Cardiac muscle cell (in vitro differentiated cells and primary cell): ENCODE measurements around the gene SCD5. TPM values are rescaled to one million over a fixed set of nuclear protein-coding genes. Genes with fewer than 3 reads are reported as not detected.
A peak's percentile ranks its signal among the peaks of the same experiment; 100 is the strongest.

Experiments used
- DNase-seq, 2 donors: peaks; one replicate each; pipeline versions ENCODE4 v3.0.0 to v3.0.0-alpha.2; 2010 to 2017; ENCODE audit warnings: low read depth in 1 of 2, low spot score in 1 of 2
- H3K27ac ChIP-seq: fragments of 200-600 bp; sonication (generic); 2 replicates; pipeline ENCODE4 v1.5.1; 2016
- H3K27me3 ChIP-seq: fragments of 200-600 bp; sonication (generic); 2 replicates; pipeline ENCODE4 v1.6.0; 2016; ENCODE audit warnings: control low read depth
- H3K36me3 ChIP-seq: fragments of 200-600 bp; sonication (generic); 2 replicates; pipeline ENCODE4 v1.5.1; 2016; ENCODE audit warnings: control low read depth
- H3K4me1 ChIP-seq: fragments of 200-600 bp; sonication (generic); 2 replicates; pipeline ENCODE4 v1.8.1; 2017; ENCODE audit warnings: low read depth, mild to moderate bottlenecking, mixed run types
- H3K4me3 ChIP-seq: fragments of 200-600 bp; sonication (generic); 2 replicates; pipeline ENCODE4 v1.5.1; 2016; ENCODE audit warnings: mild to moderate bottlenecking
- H3K9me3 ChIP-seq: fragments of 200-600 bp; sonication (generic); 2 replicates; pipeline ENCODE4 v1.5.1; 2017; ENCODE audit warnings: low read depth, mild to moderate bottlenecking, control low read depth
- polyA plus RNA-seq: library from polyadenylated mRNA; unstranded; fragments of >200 nt; fragmentation: Nextera tagmentation; extraction: Ambion mirVana; gene quantifications from 2 replicates; pipeline ENCODE4 v1.2.1, GENCODE V29; 2016
- total RNA-seq: library from RNA; depleted of rRNA; stranded (reverse); fragments of >200 nt; gene quantifications from 2 replicates; pipeline ENCODE4 v1.2.3, GENCODE V29; 2016
- TF ChIP-seq, protein P1 (sequence below): IDR thresholded peaks from 2 replicates; pipeline ENCODE4 v1.5.1; 2012; ENCODE audit warnings: low read depth, mild to moderate bottlenecking, low read length

The SCD5 gene
- total and polyA plus RNA-seq, 2 experiments from 2014 or later, result 3.7 to 4.7 TPM

DNA sequence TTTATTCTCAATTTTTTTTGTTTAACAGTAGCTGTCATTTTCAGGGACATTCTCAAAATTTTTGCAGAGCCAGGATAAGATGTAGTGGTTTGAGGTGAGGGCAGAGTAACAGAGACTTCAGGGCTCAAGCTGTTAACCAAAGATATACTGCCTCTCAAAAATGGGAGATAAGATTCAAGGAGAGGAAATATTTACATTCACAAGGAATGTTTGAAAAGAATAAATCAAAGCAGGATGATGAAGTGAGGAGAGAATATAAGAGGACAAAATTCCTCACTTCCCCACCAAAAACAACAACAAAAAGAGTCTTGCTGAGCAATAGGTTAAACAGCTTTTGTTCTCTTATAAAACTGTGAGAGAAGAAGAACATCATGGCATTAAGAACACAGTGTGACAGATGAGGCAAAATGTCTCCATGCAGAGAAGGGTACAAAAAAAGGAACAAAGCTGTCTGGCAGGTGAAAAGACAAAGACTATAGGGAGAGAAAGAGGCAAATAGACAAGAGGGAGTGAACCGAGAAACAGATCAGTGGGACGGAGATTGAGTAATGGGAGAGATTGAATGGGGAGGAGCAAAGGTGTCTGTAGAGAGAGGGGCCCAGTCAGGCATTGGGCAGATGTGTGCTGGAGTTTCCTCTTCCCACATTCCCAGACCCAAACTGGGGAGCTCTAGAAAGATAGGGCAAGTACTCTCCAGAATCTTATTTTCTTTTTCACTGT is 130.7 kb downstream of the SCD5 start:
- TF ChIP-seq, protein P1, sequence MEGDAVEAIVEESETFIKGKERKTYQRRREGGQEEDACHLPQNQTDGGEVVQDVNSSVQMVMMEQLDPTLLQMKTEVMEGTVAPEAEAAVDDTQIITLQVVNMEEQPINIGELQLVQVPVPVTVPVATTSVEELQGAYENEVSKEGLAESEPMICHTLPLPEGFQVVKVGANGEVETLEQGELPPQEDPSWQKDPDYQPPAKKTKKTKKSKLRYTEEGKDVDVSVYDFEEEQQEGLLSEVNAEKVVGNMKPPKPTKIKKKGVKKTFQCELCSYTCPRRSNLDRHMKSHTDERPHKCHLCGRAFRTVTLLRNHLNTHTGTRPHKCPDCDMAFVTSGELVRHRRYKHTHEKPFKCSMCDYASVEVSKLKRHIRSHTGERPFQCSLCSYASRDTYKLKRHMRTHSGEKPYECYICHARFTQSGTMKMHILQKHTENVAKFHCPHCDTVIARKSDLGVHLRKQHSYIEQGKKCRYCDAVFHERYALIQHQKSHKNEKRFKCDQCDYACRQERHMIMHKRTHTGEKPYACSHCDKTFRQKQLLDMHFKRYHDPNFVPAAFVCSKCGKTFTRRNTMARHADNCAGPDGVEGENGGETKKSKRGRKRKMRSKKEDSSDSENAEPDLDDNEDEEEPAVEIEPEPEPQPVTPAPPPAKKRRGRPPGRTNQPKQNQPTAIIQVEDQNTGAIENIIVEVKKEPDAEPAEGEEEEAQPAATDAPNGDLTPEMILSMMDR, result no peak
- peaks cover 6% of the 10 kb centered on the region for H3K4me1 ChIP-seq
- H3K36me3 ChIP-seq, result no peaks in the 10 kb centered on the region
- no peak overlapping the region for H3K27ac ChIP-seq
- no peak overlapping the region for H3K4me3 ChIP-seq
- H3K27me3 ChIP-seq, result no peaks in the 10 kb centered on the region
- DNase-seq, result no peak
- no peaks in the 10 kb centered on the region for H3K9me3 ChIP-seq

DNA sequence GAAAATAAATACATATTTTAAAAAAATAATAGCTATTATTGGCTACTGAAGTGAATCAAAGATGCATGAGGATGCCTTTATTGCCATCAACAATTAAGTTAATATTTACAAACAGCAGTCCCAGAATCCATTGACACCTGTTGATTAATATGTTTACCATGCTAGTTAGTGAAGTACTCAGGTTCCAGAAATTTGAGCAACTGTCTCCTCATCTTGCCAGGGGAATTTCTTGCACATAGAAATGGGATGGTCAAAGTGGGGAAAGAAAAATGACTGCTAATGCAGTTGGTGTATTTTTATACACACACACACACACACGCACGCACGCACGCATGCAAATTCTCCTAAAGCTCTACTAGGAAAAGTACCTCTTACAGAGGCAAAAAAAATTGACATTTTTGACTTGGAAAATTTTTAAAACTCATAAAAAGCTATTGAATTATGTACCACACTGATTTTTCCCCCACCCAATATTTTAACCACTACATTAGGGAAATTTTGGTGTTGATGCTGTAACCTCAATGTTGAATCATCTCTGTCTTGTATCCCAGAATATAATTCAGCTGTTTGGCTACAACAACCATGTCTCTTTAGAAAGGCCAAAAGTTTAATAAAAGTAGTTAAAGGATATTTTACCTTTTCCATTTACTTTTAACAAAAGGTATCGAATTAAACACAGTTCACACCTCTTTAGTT is 131.5 kb downstream of the SCD5 start:
- H3K4me3 ChIP-seq, result no peak overlapping the region
- H3K9me3 ChIP-seq, result no peaks in the 10 kb centered on the region
- no peak for DNase-seq
- peaks cover 6% of the 10 kb centered on the region for H3K4me1 ChIP-seq
- no peaks in the 10 kb centered on the region for H3K27me3 ChIP-seq
- no peak overlapping the region for H3K27ac ChIP-seq
- H3K36me3 ChIP-seq, result no peaks in the 10 kb centered on the region
- TF ChIP-seq, protein P1, result no peak

DNA sequence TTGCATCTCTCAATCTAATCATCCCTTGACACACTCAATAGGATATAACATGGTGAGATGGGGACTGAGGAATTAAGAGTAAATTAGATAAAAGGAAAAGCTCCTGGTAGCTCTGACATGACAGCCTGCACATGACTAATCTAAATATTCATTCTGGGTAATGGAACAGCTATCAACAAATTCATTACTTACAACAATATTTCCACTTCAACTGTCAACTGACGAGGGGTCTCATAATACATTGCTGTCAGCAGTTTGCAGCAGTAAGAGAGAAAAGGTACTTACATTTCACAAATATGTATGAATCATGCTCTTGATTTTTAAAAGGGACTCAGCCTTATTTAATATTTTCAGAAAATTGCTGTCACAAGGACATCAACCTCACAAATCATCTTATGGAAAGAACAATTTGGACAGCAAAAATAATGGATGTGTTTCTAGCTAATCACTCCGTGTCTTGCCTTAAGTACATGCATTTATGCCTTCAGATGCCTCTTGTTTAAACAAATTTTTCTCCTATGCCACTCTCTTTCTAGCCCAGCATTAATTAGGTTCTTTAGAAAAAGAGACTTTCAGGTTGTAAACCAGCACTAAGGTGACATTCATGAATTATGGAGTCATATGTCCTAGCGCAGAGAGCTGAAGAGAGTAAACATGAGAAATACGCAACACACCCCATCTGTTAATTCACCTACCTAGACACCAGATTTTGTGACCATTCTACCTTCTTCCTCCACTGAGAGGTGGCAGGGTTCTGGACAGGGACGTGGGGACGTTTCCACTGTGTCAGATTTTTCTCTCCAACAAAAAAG is 137.2 kb downstream of the SCD5 start:
- H3K4me1 ChIP-seq, result no peaks in the 10 kb centered on the region
- H3K9me3 ChIP-seq, result no peaks in the 10 kb centered on the region
- DNase-seq, result no peak
- no peak overlapping the region for H3K27ac ChIP-seq
- no peaks in the 10 kb centered on the region for H3K27me3 ChIP-seq
- TF ChIP-seq, protein P1, result no peak
- H3K4me3 ChIP-seq, result no peak overlapping the region
- H3K36me3 ChIP-seq, result no peaks in the 10 kb centered on the region

DNA sequence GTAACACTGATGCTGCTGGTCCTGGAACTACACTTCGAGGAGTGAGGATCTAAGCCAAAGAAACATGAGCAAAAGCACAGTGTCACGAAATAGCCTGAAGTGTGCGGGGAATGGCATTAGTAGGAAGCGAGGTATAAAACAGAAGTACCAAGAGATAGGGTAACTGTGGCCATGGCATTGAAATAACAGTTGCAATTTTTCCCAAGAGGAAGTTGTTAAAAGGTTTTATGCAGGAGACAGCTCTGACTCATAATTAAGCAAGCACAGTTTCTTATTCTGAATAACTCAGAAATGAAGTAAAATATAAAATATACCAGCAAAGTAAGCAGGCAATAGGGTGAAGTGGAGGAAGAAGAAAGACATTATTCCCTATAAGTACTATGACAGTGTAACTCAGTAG is 146.5 kb downstream of the SCD5 start:
- no peaks in the 10 kb centered on the region for H3K27me3 ChIP-seq
- no peak overlapping the region for H3K27ac ChIP-seq
- H3K9me3 ChIP-seq, result no peaks in the 10 kb centered on the region
- H3K36me3 ChIP-seq, result no peaks in the 10 kb centered on the region
- peak in 1 of 2 donors; percentile 44 for DNase-seq
- no peaks in the 10 kb centered on the region for H3K4me1 ChIP-seq
- H3K4me3 ChIP-seq, result no peak overlapping the region
- TF ChIP-seq, protein P1, result no peak

DNA sequence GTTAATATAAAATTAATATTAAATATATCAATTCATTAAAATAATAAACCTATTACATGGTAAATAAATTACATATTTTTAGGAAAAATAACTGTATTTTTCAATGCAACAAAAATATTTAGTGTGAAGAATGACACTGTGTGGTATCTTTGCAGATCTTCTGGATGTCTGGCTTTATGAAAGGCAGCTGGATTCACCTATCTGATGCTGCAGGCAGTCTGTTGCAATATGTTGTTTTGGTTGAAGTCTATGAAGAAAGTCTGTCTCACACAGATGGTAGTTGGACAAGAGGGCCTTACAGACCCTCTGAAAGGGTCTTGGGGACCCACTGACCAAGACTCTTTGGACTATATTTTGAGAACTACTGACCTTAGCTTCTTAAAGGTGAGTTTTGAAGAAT is 147.7 kb downstream of the SCD5 start:
- Histone ChIP-seq H3K36me3 (no peaks in the 10 kb centered on the region), H3K4me1 (no peaks in the 10 kb centered on the region), H3K27ac (no peak overlapping the region), H3K4me3 (no peak overlapping the region), H3K27me3 (no peaks in the 10 kb centered on the region), H3K9me3 (no peaks in the 10 kb centered on the region)
- TF ChIP-seq, protein P1, result no peak
- DNase-seq, result no peak
